ENCODE data around the gene CCDC85B. TPM values are rescaled to one million over a fixed set of nuclear protein-coding genes. Genes with fewer than 3 reads are reported as not detected.

CCDC85B gene
- total and polyA plus RNA-seq, 2 of the 8 experiments (the other 6 are each of a cell fraction or from before 2014, with no cell fraction given): 19.8 to 30.8 TPM

GRCh38 chr11:65867284-65868071, 23.0 kb upstream of the CCDC85B start:
- Histone ChIP-seq H3K79me2 (ENCODE audit: control insufficient read depth in 1 of 2, insufficient read depth in 2 of 2, low read length in 2 of 2) (no peaks in the 10 kb centered on the region), H3K4me1 (replicated peaks in 1 of 4; ENCODE audit: control insufficient read depth in 3 of 4, insufficient read depth in 4 of 4, low read length in 3 of 4) (peaks cover 0 to 6% (median 3%) of the 10 kb centered on the region in 4 experiments; a peak in 4 of 7 replicates), H3K23ac (ENCODE audit: insufficient read length) (no peak overlapping the region), H2BK15ac (ENCODE audit: low read length) (no peak overlapping the region), H3K27ac (ENCODE audit: low read depth, low read length) (no peak overlapping the region), H4K20me1 (replicated peaks in 1 of 2; ENCODE audit: control insufficient read depth in 1 of 2, insufficient read depth in 2 of 2, low read length in 2 of 2) (peaks cover 0 to 2% of the 10 kb centered on the region in 2 experiments), H3K23me2 (ENCODE audit: low read depth, low read length) (peaks cover 4% of the 10 kb centered on the region; the same call in 1 of the 2 replicates), H3K9ac (replicated peaks in 1 of 4; ENCODE audit: extremely low read depth in 1 of 4, low read depth in 3 of 4, low read length in 3 of 4) (0 out of 7 replicates have a peak overlapping the region, but pooled peaks of 1 of the 4 experiments have one; percentile 20), H3K9me3 (ENCODE audit: insufficient read depth in 2 of 2, low read depth in 1 of 2, low read length in 1 of 2) (no peaks in the 10 kb centered on the region), H3K27me3 (replicated peaks in 1 of 4; ENCODE audit: control insufficient read depth in 3 of 4, extremely low read depth in 1 of 4, insufficient read depth in 3 of 4, low read length in 3 of 4) (peaks cover 0 to 27% (median 11%) of the 10 kb centered on the region in 4 experiments; a peak in 3 of 7 replicates), H4K5ac (ENCODE audit: insufficient read length, low read depth, low read length) (no peak overlapping the region), H2BK20ac (ENCODE audit: low read length) (no peak overlapping the region), H4K91ac (replicated peaks; ENCODE audit: insufficient read length, low read length) (no peak overlapping the region), H3K14ac (ENCODE audit: insufficient read length) (no peak overlapping the region), H4K8ac (ENCODE audit: extremely low read depth, insufficient read depth, low read length) (peak overlapping the region; percentile 31), H2AK5ac (ENCODE audit: low read depth, low read length) (no peak overlapping the region), H2BK5ac (ENCODE audit: low read depth, low read length) (no peak overlapping the region), H2AFZ (ENCODE audit: low read length) (no peak overlapping the region), H2BK12ac (ENCODE audit: low read depth, low read length) (no peak overlapping the region), H3K56ac (replicated peaks; ENCODE audit: insufficient read length, low read depth, low read length) (no peak overlapping the region), H3K4ac (replicated peaks; ENCODE audit: insufficient read length, low read depth, low read length) (no peak overlapping the region), H2BK120ac (replicated peaks; ENCODE audit: low read depth, low read length) (no peak overlapping the region), H3K36me3 (ENCODE audit: control insufficient read depth in 2 of 4, insufficient read depth in 4 of 4, low read length in 3 of 4) (peaks cover 5 to 17% (median 14%) of the 10 kb centered on the region in 4 experiments), H3K79me1 (ENCODE audit: low read depth, low read length) (no peaks in the 10 kb centered on the region; the same call in 1 of the 2 replicates), H3K4me3 (ENCODE audit: extremely low read depth in 1 of 4, insufficient read depth in 2 of 4, low read depth in 3 of 4, low read length in 4 of 4) (peak overlapping the region; percentile 64 to 74 (median 74)), H3K18ac (ENCODE audit: extremely low read depth, low read length) (no peak overlapping the region), H3K4me2 (ENCODE audit: insufficient read depth in 1 of 2, low read depth in 2 of 2, low read length in 2 of 2) (peak overlapping the region; percentile 86 to 93)
- FAIRE-seq (peak; percentile 28), DNase-seq (ENCODE audit: low read depth in 1 of 2, low spot score in 2 of 2) (peak in 1 of 2 experiments; percentile 90)
- ChIA-PET POLR2A (ENCODE audit: partially characterized antibody) (interaction anchor here (0.6 to 39.7 kb wide), 4 partner anchors 7 to 115 kb away, joined by 3 to 1071 read pairs (median 538); partner anchors contain the start of genes CCDC85B, CFL1, CTSW and EFEMP2), CTCF (ENCODE audit: partially characterized antibody) (interaction anchor here (1.4 to 9.9 kb wide), 7 partner anchors 8 to 64 kb away, joined by 3 to 210 read pairs (median 71); partner anchors contain the start of genes CCDC85B, CFL1, FIBP and MUS81)
- WGBS, 2 experiments (ENCODE audit: extremely low coverage in 1 of 2, insufficient coverage in 1 of 2, insufficient read length in 1 of 2, insufficient replicate concordance in 2 of 2, low coverage in 1 of 2, low lambda C conversion rate in 2 of 2, missing lambda C conversion rate in 1 of 2): 10% methylated on average over 29 of the region's 29 CpGs; no CpG with 5 or more reads in 1 of the 2 experiments
- TF ChIP-seq CBX8 (IDR thresholded peaks at IDR 0.05; ENCODE audit: borderline replicate concordance, low read depth, low read length): no peak
- no peak for TF ChIP-seq EP300 (IDR thresholded peaks at IDR 0.05; ENCODE audit: borderline replicate concordance in 1 of 2, low read depth in 2 of 2, low read length in 2 of 2)
- peak; percentile 24; the same call in 1 of the 2 replicates for TF ChIP-seq POLR2AphosphoS5 (IDR thresholded peaks at IDR 0.05; ENCODE audit: low read depth, low read length)
- TF ChIP-seq KDM1A (IDR thresholded peaks at IDR 0.05; ENCODE audit: borderline replicate concordance, low read length): peak; percentile 56; the same call in 1 of the 2 replicates
- TF ChIP-seq HDAC2 (IDR thresholded peaks at IDR 0.05; ENCODE audit: borderline replicate concordance in 1 of 2, low read depth in 2 of 2, low read length in 2 of 2): 0 out of 4 replicates have a peak, but pooled peaks of 1 of the 2 experiments have one; percentile 22
- TF ChIP-seq ASH2L (IDR thresholded peaks at IDR 0.05; ENCODE audit: low read length): no peak
- no peak for TF ChIP-seq RFX5 (IDR thresholded peaks at IDR 0.05; ENCODE audit: borderline replicate concordance, low read depth, low read length)
- TF ChIP-seq PHF8 (conservative IDR thresholded peaks at IDR 0.05; ENCODE audit: low read depth, low read length): no peak
- peak; percentile 38 for TF ChIP-seq KDM4A (IDR thresholded peaks at IDR 0.05; ENCODE audit: low read depth, low read length, severe bottlenecking)
- TF ChIP-seq CHD1 (IDR thresholded peaks at IDR 0.05; ENCODE audit: low read depth, low read length): no peak

Data from H1 (cell line).